Cardiac muscle cell (in vitro differentiated cells and primary cell): Measurements from ENCODE around the gene LHX6. TPM values are rescaled to one million over a fixed set of nuclear protein-coding genes. Genes with fewer than 3 reads are reported as not detected.

Experiments used
- DNase-seq, 2 donors: peaks; one replicate each; pipeline versions ENCODE4 v3.0.0 to v3.0.0-alpha.2; 2010 to 2017; ENCODE audit warnings: low read depth in 1 of 2, low spot score in 1 of 2
- H3K27ac ChIP-seq: fragments of 200-600 bp; sonication (generic); 2 replicates; pipeline ENCODE4 v1.5.1; 2016
- H3K27me3 ChIP-seq: fragments of 200-600 bp; sonication (generic); 2 replicates; pipeline ENCODE4 v1.6.0; 2016; ENCODE audit warnings: control low read depth
- H3K36me3 ChIP-seq: fragments of 200-600 bp; sonication (generic); 2 replicates; pipeline ENCODE4 v1.5.1; 2016; ENCODE audit warnings: control low read depth
- H3K4me1 ChIP-seq: fragments of 200-600 bp; sonication (generic); 2 replicates; pipeline ENCODE4 v1.8.1; 2017; ENCODE audit warnings: low read depth, mild to moderate bottlenecking, mixed run types
- H3K4me3 ChIP-seq: fragments of 200-600 bp; sonication (generic); 2 replicates; pipeline ENCODE4 v1.5.1; 2016; ENCODE audit warnings: mild to moderate bottlenecking
- H3K9me3 ChIP-seq: fragments of 200-600 bp; sonication (generic); 2 replicates; pipeline ENCODE4 v1.5.1; 2017; ENCODE audit warnings: low read depth, mild to moderate bottlenecking, control low read depth
- polyA plus RNA-seq: library from polyadenylated mRNA; unstranded; fragments of >200 nt; fragmentation: Nextera tagmentation; extraction: Ambion mirVana; gene quantifications from 2 replicates; pipeline ENCODE4 v1.2.1, GENCODE V29; 2016
- total RNA-seq: library from RNA; depleted of rRNA; stranded (reverse); fragments of >200 nt; gene quantifications from 2 replicates; pipeline ENCODE4 v1.2.3, GENCODE V29; 2016
- TF ChIP-seq, protein P1 (sequence below): IDR thresholded peaks from 2 replicates; pipeline ENCODE4 v1.5.1; 2012; ENCODE audit warnings: low read depth, mild to moderate bottlenecking, low read length

The LHX6 gene
- total and polyA plus RNA-seq, 2 experiments from 2014 or later, result 0.12 TPM; not detected in 1

DNA sequence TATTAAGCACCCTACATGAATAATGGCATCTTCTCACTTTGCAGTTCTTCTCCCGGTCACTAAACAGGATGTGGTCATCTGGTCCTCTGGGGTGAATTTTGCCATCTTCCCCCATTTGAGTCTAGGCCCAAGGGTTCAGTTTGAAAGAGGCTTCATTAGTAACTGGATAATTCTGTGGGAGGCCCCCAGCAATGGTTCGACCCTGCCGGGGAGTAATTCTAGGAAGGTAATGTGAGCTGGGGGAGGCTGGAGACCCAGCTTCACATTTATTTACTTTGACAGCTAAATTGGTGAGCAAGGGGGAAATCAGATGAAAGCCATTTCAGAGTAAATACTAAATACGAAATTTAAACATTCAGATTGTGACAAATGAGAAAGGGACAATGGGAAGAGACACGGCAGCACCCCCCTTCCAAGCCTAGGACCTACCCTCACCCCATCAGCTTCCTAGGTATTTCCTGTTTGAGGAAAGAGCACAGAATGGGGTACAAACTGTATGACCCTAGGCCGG, 4.1 kb upstream of the LHX6 start:
- TF ChIP-seq, protein P1, sequence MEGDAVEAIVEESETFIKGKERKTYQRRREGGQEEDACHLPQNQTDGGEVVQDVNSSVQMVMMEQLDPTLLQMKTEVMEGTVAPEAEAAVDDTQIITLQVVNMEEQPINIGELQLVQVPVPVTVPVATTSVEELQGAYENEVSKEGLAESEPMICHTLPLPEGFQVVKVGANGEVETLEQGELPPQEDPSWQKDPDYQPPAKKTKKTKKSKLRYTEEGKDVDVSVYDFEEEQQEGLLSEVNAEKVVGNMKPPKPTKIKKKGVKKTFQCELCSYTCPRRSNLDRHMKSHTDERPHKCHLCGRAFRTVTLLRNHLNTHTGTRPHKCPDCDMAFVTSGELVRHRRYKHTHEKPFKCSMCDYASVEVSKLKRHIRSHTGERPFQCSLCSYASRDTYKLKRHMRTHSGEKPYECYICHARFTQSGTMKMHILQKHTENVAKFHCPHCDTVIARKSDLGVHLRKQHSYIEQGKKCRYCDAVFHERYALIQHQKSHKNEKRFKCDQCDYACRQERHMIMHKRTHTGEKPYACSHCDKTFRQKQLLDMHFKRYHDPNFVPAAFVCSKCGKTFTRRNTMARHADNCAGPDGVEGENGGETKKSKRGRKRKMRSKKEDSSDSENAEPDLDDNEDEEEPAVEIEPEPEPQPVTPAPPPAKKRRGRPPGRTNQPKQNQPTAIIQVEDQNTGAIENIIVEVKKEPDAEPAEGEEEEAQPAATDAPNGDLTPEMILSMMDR, result no peak
- H3K9me3 ChIP-seq, result no peaks in the 10 kb centered on the region
- no peak for DNase-seq
- H3K4me3 ChIP-seq, result no peak overlapping the region
- H3K27ac ChIP-seq, result no peak overlapping the region
- H3K4me1 ChIP-seq, result peaks cover 5% of the 10 kb centered on the region
- H3K27me3 ChIP-seq, result peaks cover 67% of the 10 kb centered on the region
- H3K36me3 ChIP-seq, result no peaks in the 10 kb centered on the region

DNA sequence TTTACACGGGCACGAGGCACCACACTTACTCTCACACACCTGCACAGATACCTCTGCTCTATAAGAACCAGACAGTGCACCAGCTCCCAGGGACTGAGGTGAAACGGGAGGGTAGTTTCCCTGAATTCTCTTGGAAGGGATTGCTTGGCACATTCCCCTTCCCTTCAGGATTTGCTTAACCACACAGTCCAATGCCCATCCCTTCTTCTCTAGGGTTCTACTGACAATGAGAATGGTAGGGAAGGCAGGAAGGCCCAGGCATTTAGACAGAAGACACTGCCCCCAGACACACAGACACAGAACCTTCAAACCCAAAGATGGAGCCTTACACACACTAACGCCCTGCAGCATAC, 704 bp upstream of the LHX6 start:
- TF ChIP-seq, protein P1, result no peak
- no peaks in the 10 kb centered on the region for H3K36me3 ChIP-seq
- H3K9me3 ChIP-seq, result no peaks in the 10 kb centered on the region
- H3K27ac ChIP-seq, result no peak overlapping the region
- H3K4me3 ChIP-seq, result no peak overlapping the region
- H3K4me1 ChIP-seq, result peaks cover 12% of the 10 kb centered on the region
- peaks cover 99% of the 10 kb centered on the region for H3K27me3 ChIP-seq
- DNase-seq, result no peak

- Histone ChIP-seq H3K9me3 (no peaks in the 10 kb centered on the region), H3K27me3 (peaks cover 100% of the 10 kb centered on the region), H3K36me3 (no peaks in the 10 kb centered on the region), H3K27ac (no peak overlapping the region), H3K4me3 (peak overlapping the region; percentile 25), H3K4me1 (peaks cover 12% of the 10 kb centered on the region)
- DNase-seq, result no peak
- TF ChIP-seq, protein P1, result no peak
Measured at GRCh38 chr9:122228191-122228567, 578 bp downstream of the LHX6 start.

- H3K4me1 ChIP-seq, result peaks cover 12% of the 10 kb centered on the region
- peaks cover 100% of the 10 kb centered on the region for H3K27me3 ChIP-seq
- TF ChIP-seq, protein P1, result no peak
- H3K9me3 ChIP-seq, result no peaks in the 10 kb centered on the region
- H3K4me3 ChIP-seq, result no peak overlapping the region
- no peak overlapping the region for H3K27ac ChIP-seq
- H3K36me3 ChIP-seq, result no peaks in the 10 kb centered on the region
- no peak for DNase-seq
Measured at GRCh38 chr9:122227575-122227900, 1.2 kb downstream of the LHX6 start.

- Histone ChIP-seq H3K4me3 (no peak overlapping the region), H3K4me1 (peaks cover 12% of the 10 kb centered on the region), H3K9me3 (no peaks in the 10 kb centered on the region), H3K36me3 (no peaks in the 10 kb centered on the region), H3K27me3 (peaks cover 100% of the 10 kb centered on the region), H3K27ac (no peak overlapping the region)
- DNase-seq, result peak in 1 of 2 donors; percentile 15
- TF ChIP-seq, protein P1, result no peak
Measured at GRCh38 chr9:122226758-122227574, 1.8 kb downstream of the LHX6 start.
